DOHH2 (cell line): Measurements from ENCODE around the gene UBA7.

ENCODE experiments used
- CTCF ChIP-seq: fragments of 200-600 bp; sonication (generic); IDR thresholded peaks from one replicate; pipeline ENCODE4 v1.5.1; 2014; ENCODE audit warnings: antibody characterized with exemption, mild to moderate bottlenecking, low read depth, low read length; ENCODE audit not compliant: poor library complexity, severe bottlenecking
- EZH2phosphoT487 ChIP-seq: fragments of 200-600 bp; sonication (generic); IDR thresholded peaks from 2 replicates; pipeline ENCODE4 v1.6.1; 2017; ENCODE audit warnings: borderline replicate concordance, mild to moderate bottlenecking, antibody characterized with exemption, low read length, moderate library complexity, mixed read lengths

- TF ChIP-seq CTCF (no peak), EZH2phosphoT487 (no peak)
Measured at GRCh38 chr3:49793486-49794085, 20.2 kb downstream of the UBA7 start.
